ENCODE data around the gene EPHB4.
"Not testable (repeated sequence)": the region's sequence is repeated elsewhere in the genome, so short reads cannot be mapped to it uniquely, and the experiment has no call there.

Gene EPHB4

DNA sequence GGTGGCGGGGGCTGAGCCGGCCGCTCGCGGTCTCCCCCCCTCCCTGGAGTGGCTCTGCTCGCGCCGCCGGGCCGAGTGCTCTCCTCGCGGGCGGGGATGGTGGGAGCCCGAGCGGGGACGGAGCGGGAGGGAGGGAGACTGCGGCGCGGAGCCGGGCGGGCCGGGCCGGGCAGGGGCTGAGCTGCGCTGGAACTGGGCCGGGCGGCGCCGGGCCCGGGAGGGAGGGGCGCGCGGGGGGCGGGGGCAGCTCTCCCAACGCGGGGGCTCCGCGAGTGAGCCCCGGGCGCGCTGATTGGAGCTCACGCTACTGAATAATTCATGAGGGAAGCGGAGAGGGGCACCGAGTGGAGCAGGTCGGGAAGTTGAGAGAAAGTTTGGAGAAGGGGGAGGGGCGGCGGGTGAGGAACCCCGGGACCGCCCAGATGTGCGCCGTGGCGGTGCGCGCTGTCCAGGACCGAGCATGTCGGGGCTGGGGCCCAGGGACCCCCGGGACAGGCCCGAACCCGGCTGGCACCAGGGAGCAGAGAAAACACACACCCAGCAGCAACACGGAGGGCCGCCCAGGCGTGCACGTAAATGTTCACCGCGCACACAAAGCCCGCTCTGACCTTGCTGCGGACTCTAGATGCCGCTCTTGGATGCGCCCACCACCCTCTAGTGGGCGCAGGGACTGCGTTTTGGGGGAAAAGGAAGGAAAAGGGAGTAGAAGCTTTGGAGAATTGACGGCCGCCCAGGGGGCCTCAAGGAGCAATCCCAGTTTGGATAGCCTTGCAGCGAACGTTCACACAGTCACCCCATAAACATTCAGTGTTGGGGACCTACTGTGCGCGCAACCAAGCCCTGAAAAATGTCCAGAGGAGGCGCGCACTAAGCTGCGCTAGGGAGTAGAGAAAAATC lies at the start of gene EPHB4:
Gene EPHB4 (minus strand): TSS at position 194 of the 897 bp plus-strand sequence. CDS start 493 bp downstream, outside the sequence.
- no peak for DNase-seq

DNA sequence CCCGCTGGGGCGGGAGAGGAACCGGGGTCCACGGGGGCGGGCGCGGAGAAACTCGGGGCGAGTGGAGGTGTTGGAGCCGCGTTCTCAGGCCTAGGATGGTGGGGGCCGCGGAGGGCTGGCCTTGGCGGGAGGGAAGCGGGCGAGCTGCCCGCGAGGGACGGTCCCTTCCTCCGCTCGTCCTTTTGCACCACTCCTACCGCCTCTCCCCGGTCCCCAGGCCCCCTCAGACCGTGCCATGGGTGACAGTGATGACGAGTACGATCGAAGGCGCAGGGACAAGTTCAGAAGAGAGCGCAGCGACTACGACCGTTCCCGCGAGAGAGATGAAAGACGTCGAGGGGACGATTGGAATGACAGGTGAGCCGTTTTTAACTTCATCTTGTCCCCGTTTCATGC lies 48.0 kb upstream of the EPHB4 start:
- peak; percentile 20 for DNase-seq

DNA sequence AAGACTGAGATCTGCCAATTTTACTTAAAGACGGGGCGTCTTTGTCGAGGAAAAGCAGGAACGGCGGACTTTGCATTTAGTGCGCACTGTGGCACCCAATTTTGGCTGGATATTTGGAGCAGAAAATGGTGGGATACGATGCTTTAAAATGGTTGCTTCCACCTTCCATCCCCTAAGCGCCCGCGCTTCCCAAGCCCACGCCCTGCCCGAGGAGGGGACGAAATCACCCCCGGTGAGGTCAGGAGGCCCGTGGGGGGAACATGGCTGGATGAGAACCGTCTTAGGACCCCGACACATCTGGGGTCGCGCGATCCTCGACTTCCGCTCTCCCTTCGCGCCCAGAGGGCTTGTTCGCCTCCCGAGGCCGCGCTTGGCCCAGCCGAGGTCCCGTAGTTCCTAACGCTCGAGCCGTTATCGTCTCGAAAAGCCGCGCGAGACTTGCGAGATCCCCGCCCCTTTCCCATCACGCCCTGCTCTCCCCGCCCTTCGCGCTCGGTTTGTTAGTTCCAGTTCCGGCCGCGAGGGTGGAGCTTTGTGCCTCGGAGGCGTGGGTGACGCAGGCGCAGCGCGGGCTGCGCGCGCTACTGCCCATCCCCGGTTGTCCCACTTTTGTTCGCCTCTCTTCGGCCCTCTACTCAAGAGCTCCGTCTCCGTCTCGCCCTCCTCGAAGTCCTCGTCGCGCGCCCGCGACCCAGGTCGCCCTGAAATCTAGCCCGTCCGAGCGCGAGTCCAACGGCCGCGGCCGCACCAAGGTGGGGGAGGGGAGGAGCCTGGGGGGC lies 47.4 kb upstream of the EPHB4 start, which contains the start of gene SRRT:
Gene SRRT (plus strand): TSS at position 527 of the 779 bp plus-strand sequence. CDS start 488 bp downstream, outside the sequence.
- peak; percentile 100 for DNase-seq

DNA sequence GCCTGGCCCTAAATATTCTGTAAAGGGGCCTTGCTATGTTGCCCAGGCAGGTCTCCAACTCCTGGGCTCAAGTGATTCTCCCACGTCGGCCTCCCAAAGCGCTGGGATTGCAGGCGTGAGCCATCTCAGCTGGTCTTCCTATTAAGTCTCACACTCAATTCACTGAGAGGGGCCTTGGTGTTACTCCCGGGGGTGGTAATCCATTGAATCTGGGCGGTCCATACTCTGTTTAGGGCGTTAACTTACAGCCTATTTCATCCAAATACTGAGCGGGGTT lies 46.9 kb upstream of the EPHB4 start:
- DNase-seq: no peak

DNA sequence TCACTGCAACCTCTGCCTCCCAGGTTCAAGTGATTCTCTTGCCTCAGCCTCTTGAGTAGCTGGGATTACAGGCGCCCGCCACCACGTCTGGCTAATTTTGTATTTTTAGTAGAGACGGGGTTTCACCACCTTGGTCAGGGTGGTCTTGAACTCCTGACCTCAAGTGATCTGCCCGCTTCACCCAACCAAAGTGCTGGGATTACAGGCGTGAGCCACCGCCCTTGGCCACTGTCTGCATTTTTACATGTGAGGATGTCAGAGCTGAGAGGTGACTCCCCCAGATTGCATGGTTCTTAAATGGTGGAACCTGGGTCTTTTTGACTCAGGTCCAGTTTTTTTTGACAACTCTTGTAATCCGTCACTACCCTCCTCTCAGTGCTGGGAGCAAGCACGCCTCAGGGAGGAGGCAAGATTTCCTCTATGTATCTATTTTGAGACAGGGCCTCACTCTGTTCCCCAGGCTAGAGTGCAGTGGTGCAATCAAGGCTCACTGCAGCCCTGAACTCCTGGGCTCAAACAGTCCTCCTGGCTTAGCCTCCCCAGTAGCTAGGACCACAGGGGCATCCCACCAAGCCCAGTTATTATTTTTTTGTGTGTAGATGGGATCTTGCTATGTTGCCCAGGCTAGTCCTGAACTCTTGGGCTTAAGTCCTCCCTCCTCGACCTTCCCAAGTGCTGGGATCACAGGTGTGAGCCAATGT lies 46.4 kb upstream of the EPHB4 start:
- DNase-seq: no peak

DNA sequence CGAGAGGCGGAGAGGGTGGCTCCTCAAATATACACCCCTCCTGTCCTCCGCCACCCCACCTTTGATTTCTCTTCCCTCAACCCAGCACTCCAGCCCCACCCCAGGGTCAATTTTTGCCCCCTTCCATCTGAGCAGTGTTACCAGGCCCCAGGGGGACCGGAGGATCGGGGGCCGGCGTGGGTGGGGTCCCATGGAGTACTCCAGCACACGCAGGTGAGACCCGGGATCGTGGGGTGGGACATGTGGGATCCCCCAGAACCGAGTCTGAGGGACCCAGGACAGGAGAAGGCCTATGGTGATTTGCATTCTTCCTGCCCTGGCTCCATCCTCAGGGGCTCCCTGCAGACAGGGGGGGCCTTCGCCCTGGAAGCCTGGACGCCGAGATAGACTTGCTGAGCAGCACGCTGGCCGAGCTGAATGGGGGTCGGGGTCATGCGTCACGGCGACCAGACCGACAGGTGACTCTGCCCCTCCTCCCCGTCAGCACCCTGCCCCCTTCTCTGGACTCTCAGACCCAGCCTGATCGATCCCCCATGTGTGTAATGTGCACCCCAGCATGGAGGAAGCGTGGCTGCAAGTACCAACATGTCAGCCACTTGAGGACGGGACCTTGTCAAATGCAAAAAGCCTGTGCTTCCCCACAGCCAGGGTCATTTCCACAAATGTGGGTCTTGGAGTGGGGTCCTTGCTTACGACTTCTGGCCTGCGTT lies 40.6 kb upstream of the EPHB4 start:
- DNase-seq: no peak

DNA sequence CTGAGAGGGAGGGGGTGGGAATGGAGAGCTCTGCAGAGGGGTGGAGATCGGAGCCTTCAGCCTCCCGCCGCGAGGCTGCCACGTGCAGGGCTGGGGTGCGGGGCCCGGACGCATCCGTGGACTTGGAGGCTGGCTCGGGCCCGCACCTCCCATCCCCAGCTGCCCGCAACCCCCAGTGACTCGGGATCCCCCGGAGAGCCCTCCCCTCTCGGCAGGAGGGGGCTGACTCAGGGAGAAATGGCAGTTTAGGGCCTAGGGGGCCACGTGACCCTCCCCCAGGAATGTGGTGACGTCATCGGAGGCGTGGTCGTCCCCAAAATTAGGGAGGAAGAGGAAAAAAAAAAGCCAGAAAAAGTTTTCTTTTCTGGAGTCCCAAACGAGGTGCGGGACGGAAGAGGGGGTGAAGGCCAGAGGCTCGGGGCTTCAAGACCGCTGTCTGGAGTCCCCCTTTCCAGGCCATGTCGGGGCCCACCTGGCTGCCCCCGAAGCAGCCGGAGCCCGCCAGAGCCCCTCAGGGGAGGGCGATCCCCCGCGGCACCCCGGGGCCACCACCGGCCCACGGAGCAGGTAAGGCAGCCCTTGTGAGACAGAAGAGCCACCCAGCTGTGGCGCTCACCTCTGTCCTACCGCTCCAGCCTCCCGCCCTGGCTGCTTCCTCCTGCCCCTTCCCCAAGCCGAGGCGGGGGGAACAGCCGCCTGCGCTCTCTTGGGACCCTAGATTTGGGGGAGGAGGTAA lies 39.9 kb upstream of the EPHB4 start, which contains the start of gene TRIP6:
Gene TRIP6 (plus strand): TSS at position 348 of the 736 bp plus-strand sequence. CDS start 111 bp downstream, at position 459.
- peak; percentile 78 for DNase-seq

DNA sequence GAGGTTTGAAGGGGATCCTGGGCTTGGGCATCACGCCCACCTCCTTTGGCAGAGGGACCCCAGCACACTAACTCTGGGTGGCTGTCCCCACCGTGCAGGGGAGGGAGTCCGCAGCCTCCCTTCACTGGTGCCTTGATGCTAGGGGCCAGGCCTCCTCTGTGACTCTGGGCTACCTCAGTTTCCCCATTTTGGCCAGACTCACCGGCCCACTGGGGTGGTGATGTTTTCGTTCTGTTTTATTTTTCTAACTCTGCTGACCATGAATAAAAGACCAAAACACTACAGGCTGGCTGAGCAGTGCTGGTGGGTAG lies 39.4 kb upstream of the EPHB4 start:
- no peak for DNase-seq

DNA sequence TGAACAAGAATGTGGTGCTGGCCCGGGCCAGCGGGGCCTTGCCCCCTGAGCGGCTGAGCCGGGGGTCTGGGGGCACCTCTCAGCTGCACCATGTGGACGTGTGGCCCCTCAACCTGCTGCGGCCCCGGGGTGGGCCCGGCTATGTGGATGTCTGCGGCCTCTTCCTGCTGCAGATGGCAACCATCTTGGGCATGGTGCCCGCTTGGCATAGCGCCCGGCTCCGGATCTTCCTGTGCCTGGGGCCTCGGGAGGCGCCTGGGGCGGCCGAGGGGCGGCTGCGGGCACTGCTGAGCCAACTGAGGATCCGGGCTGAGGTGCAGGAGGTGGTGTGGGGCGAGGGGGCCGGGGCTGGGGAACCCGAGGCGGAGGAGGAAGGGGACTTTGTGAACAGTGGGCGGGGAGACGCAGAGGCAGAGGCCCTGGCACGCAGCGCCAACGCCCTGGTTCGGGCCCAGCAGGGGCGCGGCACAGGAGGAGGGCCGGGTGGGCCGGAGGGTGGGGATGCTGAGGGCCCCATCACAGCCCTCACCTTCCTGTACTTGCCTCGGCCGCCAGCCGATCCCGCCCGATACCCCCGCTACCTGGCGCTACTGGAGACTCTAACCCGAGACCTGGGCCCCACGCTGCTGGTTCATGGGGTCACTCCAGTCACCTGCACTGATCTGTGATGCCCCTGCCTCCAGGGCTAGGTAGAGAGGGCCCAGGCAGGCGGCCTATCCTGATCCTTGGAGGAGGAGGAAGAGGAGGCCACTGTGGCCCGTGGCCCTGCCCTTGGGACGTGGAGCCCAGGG lies 38.8 kb upstream of the EPHB4 start:
- DNase-seq: no peak

DNA sequence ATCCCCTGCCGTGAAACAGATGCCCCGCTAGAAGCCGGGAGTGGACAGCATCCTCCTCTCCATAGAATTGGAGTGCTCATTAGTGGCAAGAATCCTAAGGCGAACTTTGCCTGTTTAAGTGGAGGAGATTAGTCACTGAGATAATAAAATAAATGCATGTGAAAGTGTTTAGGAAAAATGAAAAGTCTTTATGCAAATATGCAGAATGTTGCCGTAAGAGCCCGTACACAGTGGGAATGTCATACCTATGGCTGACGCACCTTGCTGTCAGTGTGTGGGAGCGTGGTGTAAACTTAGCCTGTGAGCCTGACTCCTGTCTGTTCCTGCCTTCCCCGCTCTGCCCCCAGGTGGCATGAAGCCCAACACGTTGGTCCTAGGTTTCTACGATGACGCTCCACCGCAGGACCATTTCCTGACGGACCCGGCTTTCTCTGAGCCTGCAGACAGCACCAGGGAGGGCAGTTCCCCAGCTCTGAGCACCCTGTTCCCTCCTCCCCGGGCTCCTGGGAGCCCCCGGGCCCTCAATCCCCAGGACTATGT lies 38.1 kb upstream of the EPHB4 start:
- DNase-seq: no peak

DNA sequence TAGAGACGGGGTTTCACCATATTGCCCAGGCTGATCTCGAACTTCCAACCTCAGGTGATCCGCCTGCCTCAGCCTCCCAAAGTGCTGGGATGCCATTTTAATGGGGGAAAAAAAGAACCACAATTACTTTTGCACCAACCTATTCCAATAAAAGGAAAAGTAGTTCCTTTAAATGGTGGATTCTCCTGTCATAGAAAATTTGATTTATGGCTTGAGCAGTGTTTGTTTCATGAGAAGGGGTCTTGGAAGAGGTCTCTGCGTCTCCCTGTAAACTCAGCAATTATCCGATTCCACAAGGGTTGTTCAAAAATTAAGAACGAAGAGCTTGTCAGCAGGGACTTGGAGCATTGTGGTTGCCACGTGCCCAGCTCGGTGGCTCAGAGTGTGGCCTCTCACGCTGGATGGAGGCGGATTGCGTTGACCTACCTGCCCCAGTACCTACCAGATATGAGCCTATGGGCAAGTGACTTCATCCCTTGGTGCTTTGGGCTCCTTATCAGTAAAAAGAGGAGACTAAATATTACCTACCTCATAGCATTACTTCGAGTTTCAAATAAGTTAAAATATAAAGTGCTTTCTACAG lies 37.0 kb upstream of the EPHB4 start:
- no peak for DNase-seq

DNA sequence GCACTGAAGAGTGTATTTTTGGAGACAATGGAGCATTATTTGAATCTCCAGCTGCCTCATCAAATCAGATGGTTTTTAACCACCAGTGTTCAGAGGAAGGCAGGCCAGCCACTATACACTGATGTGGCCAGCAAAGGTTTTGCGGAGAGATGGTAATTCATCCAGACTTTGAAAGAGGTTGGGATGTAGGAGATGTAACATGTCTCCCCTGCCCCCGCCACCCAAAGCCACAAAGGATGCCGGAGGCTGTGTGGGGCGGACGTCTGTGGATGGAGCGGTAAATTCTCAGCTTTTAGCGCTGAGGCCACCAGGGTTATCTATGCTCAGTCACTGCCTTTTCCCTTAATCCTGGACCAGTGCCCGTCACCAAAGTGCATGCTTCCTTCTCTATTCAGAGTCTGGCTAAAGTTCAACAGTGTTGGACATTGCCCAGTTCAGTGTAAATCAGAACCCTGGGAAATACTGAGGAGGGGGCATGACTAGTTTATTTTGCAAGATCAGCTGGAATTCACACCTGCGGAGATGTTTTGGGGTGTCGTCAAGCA lies 36.2 kb upstream of the EPHB4 start:
- DNase-seq: no peak

DNA sequence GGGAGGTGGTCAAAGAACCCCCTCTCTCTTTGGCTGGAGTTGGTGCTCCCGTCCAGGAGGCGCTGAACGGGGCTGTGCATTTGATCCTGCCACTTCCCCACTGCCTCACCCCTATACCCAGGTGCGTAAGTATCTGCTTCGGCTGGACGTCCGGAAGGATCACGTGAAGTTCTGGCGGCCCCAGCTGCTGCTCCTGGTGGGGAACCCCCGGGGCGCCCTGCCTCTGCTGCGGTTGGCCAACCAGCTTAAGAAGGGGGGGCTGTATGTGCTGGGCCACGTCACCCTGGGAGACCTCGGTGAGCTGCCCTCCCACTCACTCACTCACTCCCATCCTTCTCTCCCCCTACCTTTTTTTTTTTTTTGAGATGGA lies 34.3 kb upstream of the EPHB4 start:
- no peak for DNase-seq

DNA sequence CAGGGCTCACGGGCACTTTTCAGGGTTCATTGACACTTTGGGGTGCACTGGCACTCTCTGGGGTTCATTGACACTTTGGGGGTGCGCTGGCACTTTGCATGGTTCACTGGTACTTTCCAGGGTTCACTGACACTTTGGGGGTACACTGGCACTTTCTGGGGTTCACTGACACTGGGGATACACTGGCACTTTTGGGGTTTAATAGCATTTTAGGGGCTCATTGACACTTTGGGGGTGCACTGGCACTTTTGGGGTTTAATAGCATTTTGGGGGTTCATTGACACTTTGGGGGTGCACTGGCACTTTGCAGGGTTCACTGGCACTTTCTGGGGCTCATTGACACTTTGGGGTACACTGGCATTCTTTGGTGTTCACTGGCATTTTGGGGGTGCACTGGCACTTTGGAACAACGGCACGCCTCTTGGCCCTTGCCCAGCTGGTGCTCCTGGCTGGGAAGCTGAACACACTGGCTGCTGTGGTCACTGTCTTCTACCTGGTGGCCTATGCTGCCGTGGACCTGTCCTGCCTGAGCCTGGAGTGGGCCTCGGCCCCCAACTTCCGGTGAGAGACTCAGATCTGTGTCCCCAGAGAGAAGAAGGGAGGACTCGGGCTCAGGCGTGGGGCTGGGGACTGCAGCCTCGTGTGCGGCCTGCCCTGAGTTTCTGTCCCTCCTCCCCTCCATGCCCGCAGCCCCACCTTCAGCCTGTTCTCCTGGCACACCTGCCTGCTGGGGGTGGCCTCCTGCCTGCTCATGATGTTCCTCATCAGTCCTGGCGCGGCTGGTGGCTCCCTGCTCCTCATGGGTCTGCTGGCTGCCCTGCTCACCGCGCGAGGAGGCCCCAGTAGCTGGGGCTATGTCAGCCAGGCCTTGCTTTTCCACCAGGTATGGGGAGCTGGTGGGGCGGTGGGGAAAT lies 33.6 kb upstream of the EPHB4 start:
- no peak for DNase-seq

DNA sequence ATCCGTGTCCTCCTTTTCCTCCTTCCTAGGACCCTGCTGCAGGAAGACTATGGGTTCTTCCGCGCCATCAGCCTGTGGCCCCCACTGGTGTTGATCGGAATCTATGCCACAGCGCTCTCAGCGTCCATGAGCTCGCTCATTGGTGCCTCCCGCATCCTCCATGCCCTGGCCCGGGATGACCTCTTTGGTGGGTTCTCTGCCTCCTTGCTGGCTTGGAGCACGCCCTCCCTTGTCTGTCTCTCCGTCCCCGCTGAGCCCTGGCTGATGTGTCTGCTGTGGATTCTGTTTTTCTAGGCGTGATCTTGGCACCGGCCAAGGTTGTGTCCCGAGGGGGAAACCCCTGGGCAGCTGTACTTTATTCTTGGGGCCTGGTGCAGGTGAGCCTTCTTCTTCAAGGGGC lies 32.5 kb upstream of the EPHB4 start:
- no peak for DNase-seq

DNA sequence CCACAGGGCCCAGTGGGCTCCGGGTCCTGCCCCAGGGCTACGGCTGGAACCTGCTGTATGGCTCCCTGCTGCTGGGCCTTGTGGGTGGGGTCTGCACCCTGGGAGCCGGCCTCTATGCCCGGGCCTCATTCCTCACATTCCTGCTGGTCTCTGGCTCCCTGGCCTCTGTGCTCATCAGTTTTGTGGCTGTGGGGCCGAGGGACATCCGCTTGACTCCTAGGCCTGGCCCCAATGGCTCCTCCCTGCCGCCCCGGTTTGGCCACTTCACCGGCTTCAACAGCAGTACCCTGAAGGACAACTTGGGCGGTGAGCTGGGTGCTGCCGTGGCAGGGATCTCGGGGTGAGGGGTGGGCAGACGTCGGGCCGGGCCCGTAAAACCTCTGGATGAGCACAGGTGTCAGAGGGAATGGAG lies 29.6 kb upstream of the EPHB4 start:
- DNase-seq: no peak

DNA sequence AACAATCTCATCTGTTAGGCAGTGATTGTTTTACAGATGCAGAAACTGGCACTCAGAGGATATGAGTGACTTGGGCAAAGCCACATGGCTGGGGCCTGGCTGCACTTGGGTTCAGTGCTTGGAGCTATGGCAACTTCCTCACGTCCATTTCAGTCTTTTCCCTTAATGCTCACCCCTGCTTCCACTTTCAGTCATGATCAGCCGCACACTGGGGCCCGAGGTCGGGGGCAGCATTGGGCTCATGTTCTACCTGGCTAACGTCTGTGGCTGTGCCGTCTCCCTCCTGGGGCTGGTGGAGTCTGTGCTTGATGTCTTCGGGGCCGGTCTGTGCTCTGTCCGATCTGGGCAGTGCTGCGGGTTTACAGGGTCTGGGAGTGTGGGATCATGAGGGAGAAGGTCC lies 28.2 kb upstream of the EPHB4 start:
- DNase-seq: no peak

DNA sequence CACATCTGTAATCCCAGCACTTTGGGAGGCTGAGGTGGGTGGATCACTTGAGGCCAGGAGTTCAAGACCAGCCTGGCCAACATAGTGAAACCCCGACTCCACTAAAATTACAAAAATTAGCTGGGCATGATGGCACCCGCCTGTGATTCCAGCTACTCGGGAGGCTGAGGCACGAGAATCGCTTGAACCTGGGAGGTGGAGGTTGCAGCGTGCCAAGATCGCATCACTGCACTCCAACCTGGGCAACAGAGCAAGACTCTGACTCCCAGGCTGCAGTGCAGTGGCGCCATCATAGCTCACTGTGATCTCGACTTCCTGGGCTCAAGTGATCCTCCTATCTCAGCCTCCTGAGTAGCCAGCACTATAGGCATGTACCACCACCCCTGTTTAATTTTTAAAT lies 27.6 kb upstream of the EPHB4 start:
- DNase-seq: not testable (repeated sequence)
